NCI-H524 treated with DMSO at 0.1 percent for 48 hours (cell line): ENCODE results near the gene ITM2B.
"Not testable (repeated sequence)": the region's sequence is repeated elsewhere in the genome, so short reads cannot be mapped to it uniquely, and the experiment has no call there.

Experiments
- DNase-seq: peaks from one replicate; lab custom pipeline; 2025; lab: John Stamatoyannopoulos, UW

ITM2B gene

DNA sequence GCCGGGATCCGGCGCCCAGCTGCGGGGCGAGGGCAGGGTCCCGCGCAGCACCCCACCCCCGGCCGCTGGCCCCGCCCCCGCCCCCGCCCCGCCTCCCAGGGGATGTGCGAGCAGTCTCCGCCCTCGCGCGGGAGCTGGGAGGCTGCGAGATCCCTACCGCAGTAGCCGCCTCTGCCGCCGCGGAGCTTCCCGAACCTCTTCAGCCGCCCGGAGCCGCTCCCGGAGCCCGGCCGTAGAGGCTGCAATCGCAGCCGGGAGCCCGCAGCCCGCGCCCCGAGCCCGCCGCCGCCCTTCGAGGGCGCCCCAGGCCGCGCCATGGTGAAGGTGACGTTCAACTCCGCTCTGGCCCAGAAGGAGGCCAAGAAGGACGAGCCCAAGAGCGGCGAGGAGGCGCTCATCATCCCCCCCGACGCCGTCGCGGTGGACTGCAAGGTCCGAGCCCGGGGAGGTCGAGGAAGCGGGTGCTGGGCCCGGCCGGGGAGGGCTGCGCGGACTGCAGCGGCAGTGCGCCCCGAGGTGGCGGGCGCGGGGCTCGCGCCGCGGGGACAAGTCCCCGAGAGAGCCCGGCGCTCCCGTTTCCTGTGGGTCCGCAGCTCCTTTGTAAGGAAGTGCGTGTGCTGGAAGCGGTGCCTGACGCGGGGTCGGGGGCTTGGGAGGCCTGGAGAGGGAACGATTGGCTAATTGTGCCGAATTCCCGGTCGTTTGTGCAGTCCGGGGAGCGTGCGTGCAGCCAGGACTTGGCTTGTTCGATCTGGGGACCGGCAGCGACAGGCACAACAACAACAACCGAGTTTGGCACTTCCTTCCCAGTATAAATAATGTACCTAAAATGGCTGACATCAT is at the start of gene ITM2B:
Gene ITM2B, plus strand, starts transcription at position 161 of the 843 bp plus-strand sequence. Its CDS starts 155 bp downstream, at position 316.
- no peak for DNase-seq

DNA sequence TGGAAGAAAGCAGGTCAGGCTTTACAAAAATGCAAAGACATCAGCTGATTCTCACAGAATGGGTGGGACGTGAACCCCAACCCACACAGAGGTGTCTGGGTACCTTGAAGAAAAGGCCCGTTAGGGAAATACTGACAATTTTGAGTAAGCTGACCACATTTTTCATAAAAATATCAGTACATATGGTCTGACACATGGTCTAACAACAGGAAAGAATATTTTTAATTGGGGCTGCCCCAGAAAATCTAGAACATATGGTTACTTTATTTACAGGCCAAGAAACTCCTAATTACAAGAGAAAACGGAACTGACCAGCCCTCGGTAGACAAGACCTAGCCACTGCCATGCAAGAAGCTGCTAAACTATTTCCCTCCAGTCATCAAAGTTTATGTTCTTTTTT is 48.7 kb upstream of the ITM2B start:
- DNase-seq, result no peak

DNA sequence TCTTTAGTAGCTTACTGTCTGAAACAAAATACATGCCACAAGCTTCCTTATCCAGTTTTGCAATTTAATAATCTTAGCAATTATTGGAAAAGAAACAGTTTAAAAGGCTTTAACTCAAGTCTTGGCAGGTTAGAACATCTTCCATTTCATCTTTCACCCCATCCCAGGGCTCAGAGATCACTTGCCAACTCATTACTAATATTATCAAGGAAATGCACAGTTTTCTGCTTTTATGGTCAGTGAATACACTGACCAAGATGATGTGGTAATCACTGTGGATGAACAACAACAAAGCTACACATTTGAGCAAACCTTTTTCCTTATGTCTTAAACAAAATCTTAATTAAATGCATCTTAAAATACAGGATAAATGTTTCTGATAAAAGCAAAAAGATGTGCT is 48.0 kb upstream of the ITM2B start:
- DNase-seq, result no peak

DNA sequence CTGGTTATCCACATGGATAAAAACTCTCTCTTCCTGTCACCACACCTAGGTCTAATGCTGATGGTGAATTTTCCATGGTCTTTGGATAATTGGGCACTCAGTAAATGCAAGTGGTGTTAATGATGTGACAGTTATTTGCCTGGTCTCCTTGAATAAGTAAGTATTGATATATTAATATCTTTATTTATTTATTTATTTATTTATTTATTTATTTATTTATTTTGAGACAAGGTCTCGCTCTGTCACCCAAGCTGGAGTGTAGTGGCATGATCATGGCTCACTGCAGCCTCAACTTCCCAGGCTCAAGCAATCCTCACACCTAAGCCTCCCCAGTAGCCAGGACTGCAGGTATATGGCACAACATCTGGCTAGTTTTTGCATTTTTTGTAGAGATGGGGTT is 46.3 kb upstream of the ITM2B start:
- no peak for DNase-seq

DNA sequence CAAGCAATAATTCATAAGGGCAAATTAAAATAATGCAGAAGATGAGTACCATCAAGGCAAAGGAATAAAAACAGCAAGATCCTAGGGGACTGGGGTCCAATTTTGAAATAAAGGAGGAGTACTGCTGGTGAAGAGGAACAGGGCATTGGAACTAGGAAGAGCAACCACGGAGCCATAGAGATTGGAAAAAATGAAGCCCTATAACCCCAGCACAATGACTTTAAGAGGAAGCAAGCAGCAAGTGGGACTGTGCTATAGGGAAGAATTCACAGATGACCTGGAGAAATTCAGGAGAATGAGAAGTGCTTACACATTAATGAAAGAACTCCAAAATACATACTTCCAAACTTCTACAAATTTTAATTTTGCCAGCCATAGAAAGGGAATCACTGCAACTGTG is 44.9 kb upstream of the ITM2B start:
- DNase-seq, result no peak

DNA sequence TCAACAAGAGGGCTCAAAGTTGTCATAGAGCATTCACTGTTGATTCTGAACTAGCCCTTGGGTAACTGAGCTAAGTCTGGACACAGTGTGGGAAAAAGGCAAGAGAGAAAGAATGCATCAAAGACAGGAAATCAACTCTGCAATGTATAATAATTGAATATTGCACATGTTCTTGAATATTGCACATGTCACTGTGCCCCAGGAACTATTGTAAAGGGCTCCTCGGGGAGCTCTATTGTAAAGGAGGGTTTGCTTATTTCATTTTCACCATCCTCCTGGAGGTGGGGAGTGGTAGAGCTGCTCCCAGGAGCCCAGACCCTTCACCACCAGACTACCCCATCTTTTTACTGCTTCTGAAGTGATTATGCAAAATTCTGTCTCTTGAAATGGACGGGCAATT is 44.4 kb upstream of the ITM2B start:
- DNase-seq, result no peak

DNA sequence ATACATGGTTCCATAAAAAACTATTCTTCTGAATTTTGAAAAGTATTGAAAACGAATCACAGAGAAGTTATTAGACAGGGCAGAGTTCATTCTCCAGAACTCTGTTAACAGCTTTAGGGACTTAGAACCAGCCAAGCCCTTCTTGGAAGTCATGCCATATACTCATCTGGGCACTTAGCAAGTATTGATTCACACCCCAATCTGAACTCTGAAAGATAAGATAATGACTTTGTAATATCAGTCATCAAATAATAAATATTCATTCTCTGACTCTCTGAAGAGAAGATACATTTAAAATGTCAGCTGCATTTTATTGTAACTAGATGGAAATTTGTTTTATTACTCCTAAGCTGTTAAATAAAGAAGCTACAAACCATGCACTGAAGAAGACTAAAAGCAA is 43.8 kb upstream of the ITM2B start:
- no peak for DNase-seq

DNA sequence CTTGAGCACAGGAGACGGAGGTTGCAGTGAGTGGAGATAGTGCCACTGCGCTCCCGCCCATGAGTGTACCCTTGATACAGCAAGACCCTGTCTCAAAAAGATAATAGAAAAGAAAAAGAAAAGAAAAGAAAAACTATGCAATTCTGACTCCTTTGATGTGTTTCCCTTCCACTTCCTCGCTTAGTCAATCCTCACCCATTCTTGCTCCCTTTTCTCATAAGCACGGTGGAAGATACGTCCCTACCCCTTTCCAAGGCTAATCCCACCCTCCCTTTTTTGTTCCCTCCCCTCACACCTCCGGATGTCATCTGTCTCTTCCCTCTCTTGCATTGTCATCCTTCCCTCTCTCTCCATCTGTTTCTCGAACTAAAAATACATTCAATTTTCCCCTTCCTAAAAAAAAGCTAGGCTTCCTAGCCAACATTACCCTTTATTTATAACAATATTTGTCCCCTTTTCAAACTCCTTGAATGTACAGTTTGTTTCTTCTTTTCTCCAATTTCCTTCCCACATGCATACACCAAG is 40.5 kb upstream of the ITM2B start:
- DNase-seq, result no peak

DNA sequence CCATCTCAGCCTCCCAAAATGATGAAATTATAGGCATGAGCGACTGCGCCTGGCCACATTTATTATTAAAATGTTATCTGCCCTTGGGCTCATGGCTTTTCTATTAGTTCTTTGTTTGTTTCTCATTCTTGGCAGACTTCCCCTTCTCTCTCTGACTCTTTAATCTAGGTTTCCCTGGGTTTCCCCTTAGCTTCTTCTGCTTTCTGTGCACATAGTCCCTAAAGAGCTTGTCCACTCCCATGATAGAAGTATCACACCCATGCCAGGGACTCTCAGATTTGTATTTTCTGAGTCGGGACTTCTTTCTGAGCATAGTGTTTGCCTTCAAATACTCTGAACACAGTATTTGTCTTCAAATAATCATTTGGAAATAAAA is 38.6 kb upstream of the ITM2B start:
- no peak for DNase-seq

DNA sequence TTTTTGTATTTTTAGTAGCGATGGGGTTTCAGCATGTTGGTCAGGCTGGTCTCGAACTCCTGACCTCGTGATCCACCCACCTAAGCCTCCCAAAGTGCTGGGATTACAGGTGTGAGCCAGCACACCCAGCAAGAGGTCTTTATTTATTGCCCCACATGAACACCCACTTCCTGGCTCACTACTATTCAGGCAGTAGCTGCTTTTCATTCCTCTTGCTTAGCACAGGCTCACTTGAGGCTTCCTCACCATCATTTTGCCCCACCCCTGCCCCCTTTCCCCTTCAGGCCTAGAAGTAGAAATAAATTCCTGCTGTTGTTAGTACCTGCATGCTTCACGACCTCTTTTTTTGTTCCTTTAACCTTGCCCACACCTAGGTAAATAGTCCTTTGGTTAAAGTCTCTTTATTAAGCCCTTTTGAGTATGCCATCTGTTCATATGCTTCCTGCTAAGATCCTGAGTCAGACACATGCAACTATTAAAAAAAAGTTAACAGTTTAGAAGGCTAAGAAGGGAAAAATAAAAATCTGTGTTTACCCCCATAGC is 33.5 kb upstream of the ITM2B start:
- DNase-seq, result peak; percentile 58

DNA sequence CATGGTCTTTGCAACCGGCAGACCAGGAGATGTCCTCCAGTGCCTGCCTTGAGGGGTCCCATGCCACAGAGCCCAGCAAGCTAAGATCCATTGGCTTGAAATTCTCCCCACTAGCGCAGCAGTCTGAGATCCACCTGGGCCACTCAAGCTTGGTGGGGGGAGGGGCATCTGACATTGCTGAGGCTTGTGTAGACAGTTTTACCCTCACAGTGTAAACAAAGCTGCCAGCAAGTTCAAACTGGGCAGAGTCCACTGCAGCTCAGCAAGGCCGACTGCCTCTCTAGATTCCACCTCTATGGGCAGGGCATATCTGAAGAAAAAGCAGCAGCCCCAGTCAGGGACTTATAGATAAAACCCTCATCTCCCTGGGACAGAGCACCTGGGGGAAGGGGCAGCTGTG is 32.0 kb upstream of the ITM2B start:
- no peak for DNase-seq

DNA sequence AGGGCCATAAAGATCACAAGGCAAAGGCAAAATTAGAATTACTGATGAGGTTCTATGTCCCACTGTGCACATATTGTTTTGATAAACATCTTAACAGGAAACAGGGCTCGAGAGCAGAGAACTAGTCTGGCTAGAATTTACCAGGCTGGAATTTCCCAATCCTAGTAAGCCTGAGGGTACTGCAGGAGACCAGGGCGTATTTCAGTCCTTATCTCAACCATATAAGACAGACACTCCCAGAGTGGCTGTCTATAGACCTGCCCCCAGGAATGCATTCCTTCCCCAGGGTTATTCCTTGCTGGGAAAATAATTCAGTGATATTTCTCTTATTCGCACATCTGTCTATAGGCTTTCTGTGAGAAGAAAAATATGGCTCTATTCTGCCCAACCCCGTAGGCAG is 25.8 kb upstream of the ITM2B start:
- DNase-seq, result not testable (repeated sequence)

DNA sequence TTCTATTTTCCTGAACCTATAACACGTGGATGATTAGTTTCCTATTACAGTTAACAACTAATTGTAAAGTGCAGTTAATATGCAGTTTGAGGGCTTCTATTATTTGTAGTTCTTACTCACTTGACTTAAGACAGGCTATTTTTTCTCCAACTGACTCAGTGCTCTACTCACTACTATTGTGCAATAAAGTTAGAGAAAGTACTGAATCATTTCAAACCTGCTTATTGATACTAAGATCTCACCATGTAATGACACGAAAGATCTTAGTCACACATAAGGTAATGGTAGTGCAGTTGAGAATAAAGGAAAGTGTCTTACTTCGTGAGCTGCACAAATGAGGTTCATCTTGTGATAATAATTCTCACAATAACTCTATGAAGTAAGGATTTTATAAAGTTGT is 22.8 kb upstream of the ITM2B start:
- no peak for DNase-seq

DNA sequence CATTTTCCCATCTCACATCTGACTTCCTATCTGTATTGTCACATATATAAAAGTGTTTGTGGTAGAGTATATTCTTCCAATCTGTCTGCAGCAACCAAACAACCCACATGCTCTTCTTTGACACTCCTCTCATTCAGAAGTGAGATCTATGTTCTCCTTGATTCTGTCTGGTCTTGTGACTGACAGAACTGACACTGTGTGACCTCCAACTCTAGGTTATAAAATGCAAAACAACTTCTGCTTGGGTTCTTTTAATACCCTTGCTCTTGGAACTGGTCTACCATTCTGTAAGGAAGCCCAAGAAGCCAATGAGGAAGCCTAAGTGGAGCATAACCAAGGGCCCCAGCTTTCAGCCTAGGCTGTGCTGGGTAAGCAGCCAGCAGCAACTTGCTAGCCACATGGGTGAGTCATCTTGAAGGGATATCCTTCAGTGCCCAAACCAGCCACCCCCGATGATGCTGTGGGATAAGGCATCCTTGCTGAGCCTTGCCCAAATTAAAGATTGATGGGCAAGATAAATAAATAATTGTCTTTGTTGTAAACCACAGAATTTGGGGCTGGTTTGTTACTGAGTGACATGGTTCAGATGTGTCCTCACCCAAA is 18.4 kb upstream of the ITM2B start:
- DNase-seq, result no peak

DNA sequence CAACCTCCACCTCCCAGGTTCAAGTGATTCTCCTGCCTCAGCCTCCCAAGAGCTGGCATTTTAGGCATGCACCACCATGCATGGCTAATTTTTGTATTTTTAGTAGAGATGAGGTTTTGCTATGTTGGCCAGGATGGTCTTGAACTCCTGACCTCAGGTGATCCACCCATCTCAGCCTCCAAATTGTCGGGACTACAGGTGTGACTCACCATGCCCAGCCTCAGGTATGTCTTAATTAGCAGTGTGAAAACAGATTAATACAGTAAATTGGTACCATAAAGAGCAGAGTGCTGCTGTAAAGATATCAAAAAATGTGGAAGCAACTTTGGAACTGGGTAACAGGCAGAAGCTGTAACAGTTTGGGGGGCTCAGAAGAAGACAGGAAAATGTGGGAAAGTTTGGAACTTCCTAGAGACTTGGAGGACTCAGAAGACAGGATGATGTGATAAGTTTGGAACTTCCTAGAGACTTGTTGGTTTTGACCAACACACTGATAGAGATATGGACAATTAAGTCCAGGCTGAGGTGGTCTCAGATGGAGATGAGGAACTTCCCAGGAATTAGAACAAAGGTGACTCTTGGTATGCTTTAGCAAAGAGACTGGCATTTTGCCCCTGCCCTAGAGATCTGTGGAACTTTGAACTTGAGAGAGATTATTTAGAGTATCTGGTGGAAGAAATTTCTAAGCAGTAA is 17.3 kb upstream of the ITM2B start:
- DNase-seq, result not testable (repeated sequence)

DNA sequence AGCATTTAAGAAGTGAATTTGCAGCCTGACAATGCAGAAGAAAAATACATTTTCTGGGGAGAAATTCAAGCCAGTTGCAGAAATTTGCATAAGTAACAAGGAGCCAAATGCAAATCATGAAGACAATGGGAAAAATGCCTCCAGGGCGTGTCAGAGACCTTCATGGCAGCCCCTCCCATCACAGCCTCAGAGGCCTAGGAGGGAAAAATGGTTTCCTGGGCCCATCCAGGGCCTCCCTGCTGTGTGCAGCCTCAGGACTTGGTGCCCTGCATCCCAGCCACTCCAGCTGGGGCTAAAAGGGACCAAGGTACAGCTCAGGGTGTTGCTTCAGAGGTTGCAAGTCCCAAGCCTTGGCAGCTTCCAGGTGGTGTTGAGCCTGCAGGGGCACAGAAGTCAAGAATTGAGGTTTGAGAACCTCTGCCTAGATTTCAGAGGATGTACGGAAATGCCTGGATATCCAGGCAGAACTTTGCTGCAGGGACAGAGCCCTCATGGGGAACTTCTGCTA is 16.7 kb upstream of the ITM2B start:
- DNase-seq, result no peak

DNA sequence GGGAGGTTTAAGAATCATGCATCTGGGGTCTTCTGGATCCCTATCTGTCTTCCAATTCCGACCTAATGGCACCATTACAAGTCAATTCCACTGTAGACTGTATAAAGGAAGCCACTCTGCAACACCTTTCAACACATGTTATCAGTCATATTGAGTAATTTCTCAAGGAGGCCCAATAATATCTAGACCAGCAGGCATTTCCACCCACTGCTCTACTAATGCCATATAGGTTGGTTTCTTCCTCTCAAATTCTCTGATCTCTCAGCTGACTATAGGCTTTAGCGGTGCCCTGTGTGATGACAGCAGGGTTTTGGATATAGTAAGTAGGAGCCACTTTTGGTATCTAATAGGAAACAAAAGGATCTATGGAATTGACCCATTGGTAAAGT is 12.4 kb upstream of the ITM2B start:
- DNase-seq, result no peak

DNA sequence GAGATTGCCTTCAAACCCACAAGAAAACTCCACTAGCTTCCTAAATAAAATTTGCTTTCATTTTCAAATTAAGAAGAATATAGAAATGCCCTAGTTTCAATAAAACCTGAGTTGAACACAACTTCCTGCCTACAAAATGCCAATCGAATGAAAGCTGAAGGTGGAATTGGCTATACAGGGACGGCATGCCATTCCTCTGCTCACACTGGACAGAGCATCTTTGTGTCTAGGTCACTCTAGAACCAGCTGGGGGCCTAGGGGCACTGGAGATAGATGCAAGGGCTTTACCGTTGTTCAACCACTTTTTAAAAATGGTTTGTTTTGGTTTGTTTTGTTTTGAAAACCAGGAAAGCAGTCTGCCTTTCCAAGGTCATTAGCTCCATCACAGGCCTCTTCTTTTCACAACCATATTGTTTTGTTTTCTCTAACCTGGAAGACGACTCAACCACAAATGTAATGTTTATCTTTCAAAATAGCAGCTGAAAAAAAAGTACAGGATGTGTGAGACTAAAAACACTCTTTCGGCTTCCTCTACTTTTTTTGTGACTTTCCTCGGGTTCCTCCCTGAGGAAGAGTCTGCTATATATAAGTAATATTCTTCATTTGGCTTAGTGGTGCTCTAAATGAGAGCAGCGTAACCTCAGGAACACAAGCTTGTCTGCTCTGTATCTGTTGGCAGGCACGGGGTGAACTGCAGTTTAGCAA is 11.9 kb upstream of the ITM2B start:
- DNase-seq, result no peak

DNA sequence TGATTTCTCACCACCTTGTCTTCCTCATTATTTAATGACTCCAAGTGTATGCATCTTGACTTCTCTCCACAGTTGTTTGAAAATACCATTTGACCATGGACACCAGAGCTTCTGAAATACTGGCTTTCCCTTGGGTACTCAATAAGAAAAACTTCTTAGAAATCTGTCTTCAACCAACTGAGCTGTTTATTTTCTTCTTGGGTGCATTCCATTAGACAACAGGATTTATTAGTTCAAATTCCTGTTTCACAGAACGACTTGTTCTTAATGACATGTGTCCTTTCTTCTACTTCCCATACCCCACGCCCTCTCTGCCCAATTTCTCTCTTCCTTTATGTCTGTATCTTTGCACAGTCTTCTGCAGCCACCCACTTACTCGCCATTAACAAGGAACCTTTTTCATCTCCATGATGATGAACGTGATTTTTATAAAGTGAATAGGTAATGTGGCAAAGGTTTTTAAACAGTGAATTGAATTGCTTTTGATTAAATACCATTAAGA is 11.3 kb upstream of the ITM2B start:
- no peak for DNase-seq

DNA sequence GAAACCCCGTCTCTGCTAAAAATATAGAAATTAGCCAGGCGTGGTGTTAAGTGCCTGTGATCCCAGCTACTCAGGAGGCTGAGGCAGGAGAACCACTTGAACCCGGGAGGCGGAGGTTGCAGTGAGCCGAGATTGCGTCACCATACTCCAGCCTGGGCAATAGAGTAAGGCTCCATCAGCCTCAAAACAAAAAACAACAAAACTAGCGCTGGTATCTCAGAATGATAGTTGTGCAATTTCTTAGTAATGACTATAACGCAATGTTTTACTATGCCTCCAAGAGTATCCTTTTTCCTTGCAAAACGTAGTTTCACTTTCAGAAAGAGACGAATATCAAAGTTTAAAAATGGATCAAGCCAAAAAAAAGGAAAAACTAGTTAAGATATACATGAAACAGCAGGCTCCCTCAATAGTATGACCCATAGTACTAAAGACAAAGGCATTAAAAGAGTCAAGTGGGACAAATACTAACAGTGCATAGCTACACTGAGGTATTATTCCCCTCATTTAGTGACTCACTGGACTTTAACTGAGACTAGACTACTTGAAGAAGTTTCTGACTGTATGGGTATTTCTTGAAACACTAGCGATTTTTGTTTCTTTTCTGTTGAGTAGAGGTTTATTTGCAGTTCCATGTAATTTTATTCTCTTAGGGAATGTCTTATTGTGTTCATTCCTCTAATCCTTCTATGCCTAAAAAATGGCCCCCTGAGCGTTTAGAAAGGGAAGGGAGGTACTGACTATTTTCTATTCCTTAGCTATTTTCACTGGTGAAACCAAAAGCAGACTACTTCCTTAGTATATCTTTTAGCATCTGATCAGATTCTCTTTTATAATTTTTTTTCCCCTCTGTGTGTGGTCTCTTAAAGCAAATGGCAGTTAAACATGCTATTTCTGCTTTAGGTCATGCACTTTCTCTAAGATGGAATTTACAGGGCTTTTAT is 10.4 kb upstream of the ITM2B start:
- DNase-seq, result no peak

DNA sequence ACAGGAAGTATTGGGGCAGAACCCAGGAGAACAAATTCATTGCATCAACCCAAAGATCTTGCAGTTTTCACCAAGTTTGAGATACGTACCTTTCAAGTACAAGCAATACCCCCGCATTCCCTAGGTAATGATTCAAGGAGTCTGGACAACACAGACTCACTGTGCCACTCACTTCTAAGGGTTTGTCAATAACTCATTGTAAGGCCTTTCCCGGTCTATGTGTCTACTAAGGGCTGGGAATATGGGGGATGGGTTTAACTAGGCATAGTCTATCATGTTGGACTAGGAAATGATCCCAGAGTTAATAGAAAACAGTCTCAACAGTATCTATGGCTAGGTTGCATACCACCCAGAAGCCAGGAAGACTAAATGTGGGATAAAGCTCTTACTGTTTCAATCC is 8.3 kb upstream of the ITM2B start:
- DNase-seq, result no peak
